Sciatic nerve (tissue), 2 donors: ENCODE measurements around the gene LYSET. TPM values are rescaled to one million over a fixed set of nuclear protein-coding genes. Genes with fewer than 3 reads are reported as not detected.
A peak's percentile ranks its signal among the peaks of the same experiment; 100 is the strongest.
"Not testable (repeated sequence)": the region's sequence is repeated elsewhere in the genome, so short reads cannot be mapped to it uniquely, and the experiment has no call there.

Experiments used
- ATAC-seq: fragments of 200-7000 bp; cut with Tn5 transposase; one replicate; pipeline ENCODE4 v1.9.1; 2020; ENCODE audit warnings: mild to moderate bottlenecking, moderate library complexity
- DNase-seq: peaks from one replicate; pipeline ENCODE4 v3.0.0-alpha.2; 2020; ENCODE audit warnings: low spot score
- intact Hi-C: fragments of 100-400 bp; cut with DNase I; formaldehyde crosslinking; loops from one replicate; pipeline ENCODE4 v1.14.2; 2022
- total RNA-seq: library from RNA; stranded (reverse); fragmentation: NEBNext Ultra II Directional; extraction: Animal tissue kit (Norgen Biotek cat#: 25700); gene quantifications from one replicate; pipeline ENCODE4 v1.2.1, GENCODE V29; 2021
- donor health status: DM: no; HTN: no; CAD: no.
- donor health status: DM: no; HTN: no; CAD: no.

The LYSET gene
- total RNA-seq, 1 donor from 2014 or later: 15.8 TPM

GRCh38 chr14:93165271-93166265, 19.5 kb upstream of the LYSET start:
- intact Hi-C loops, ATAC-seq: not testable (repeated sequence)
- peak; percentile 5 for DNase-seq

GRCh38 chr14:93168610-93169009, 16.5 kb upstream of the LYSET start:
- ATAC-seq, DNase-seq, intact Hi-C loops: not testable (repeated sequence)

GRCh38 chr14:93169619-93170018, 15.5 kb upstream of the LYSET start:
- peak; percentile 12 for DNase-seq
- intact Hi-C loops, ATAC-seq: not testable (repeated sequence)

- ATAC-seq, intact Hi-C loops: not testable (repeated sequence)
- DNase-seq: peak; percentile 21
Observed at GRCh38 chr14:93170141-93170540, 15.0 kb upstream of the LYSET start.

- no peak for ATAC-seq
- DNase-seq: peak; percentile 42
- intact Hi-C loops: no loop called here
Observed at GRCh38 chr14:93171376-93171775, 13.7 kb upstream of the LYSET start.

- no peak for ATAC-seq
- intact Hi-C loops: no loop called here
- DNase-seq: no peak
Observed at GRCh38 chr14:93173943-93174395, 11.1 kb upstream of the LYSET start.

GRCh38 chr14:93174731-93175130, 10.4 kb upstream of the LYSET start:
- intact Hi-C loops, DNase-seq, ATAC-seq: not testable (repeated sequence)

GRCh38 chr14:93175492-93175891, 9.6 kb upstream of the LYSET start:
- no peak for ATAC-seq
- DNase-seq: no peak
- intact Hi-C loops: no loop called here

- ATAC-seq: no peak
- intact Hi-C loops: no loop called here
- DNase-seq: no peak
Observed at GRCh38 chr14:93183596-93184317, 1.4 kb upstream of the LYSET start.

GRCh38 chr14:93185349-93185720, 218 bp downstream of the LYSET start:
- DNase-seq: no peak
- ATAC-seq: no peak
- intact Hi-C loops: no loop called here

GRCh38 chr14:93186466-93186865, 1.3 kb downstream of the LYSET start:
- ATAC-seq (no peak), DNase-seq (no peak)
- intact Hi-C loops: no loop called here

- intact Hi-C loops: no loop called here
- no peak for DNase-seq
Observed at GRCh38 chr14:93186956-93187355, 1.8 kb downstream of the LYSET start.

GRCh38 chr14:93195316-93195999, 10.3 kb downstream of the LYSET start:
- DNase-seq (no peak), ATAC-seq (no peak)
- intact Hi-C loops: no loop called here

More at GRCh38 chr14:93186956-93187355, 1.8 kb downstream of the LYSET start:
- no peak for ATAC-seq

GRCh38 chr14:93199031-93199430, 13.9 kb downstream of the LYSET start:
- ATAC-seq (no peak), DNase-seq (no peak)
- intact Hi-C loops: no loop called here

- intact Hi-C loops: no loop called here
- no peak for DNase-seq
- ATAC-seq: no peak
Observed at GRCh38 chr14:93200553-93200952, 15.4 kb downstream of the LYSET start.

GRCh38 chr14:93201155-93201704, 16.1 kb downstream of the LYSET start:
- no peak for DNase-seq
- intact Hi-C loops: no loop called here
- ATAC-seq: no peak

GRCh38 chr14:93206793-93207467, 21.8 kb downstream of the LYSET start, which contains the start of the genes GON7 and UBR7:
TSS of gene GON7 (minus strand) at chr14:93207065. CDS start at chr14:93207037, 28 bp downstream.
TSS of gene UBR7 (plus strand) at chr14:93207256. CDS start at chr14:93207292, 36 bp downstream.
- intact Hi-C loops: no loop called here
- ATAC-seq (peak; percentile 100), DNase-seq (peak; percentile 95)
